ENCODE measurements around the gene CES3. TPM values are rescaled to one million over a fixed set of nuclear protein-coding genes. Genes with fewer than 3 reads are reported as not detected.

CES3 gene
- total and polyA plus RNA-seq, 12 donors: 0.22 to 1.7 (median 0.67) TPM; not detected in 1

DNA sequence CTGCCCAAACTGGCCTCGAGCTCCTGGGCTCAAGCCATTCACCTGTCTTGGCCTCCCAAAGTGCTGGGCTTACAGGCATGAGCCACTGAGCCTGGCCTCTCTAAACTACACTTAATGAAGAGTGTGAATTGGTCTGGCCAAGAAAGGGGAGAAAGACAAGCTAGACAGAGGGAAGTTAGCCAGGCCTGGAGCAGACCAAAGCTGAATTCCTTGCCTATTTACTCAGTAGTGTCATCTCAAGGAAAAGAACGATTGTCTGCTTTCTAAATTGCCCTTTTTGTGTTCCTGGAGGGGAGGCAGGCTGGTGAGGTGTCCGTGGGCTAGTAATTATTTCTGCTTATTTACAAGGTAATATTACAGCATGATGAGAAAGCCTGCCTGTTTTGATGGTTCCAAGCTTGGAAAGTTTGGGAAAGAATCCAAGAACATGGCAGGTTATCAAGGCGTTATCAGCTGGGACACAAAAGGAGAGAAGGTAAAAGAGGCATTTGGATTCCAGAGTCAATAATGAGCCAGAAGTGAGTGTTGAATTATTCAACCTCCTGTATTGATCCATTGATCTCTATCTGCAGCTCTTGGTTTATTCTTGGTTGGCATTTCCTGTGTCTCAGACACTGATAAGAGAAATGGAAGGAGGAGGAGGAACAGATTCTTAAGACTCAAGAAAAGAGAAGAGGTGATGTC lies 61.6 kb downstream of the CES3 start:
- no peaks in the 10 kb centered on the region for H3K36me3 ChIP-seq (replicated peaks in 1 of 2)
- no peak overlapping the region for H3K4me3 ChIP-seq
- peak in 2 of 7 donors; percentile 6 to 10 for DNase-seq
- H3K4me1 ChIP-seq (replicated peaks in 1 of 2): peaks cover 0 to 8% of the 10 kb centered on the region in 2 donors
- 63 to 70% (median 65%) methylated on average over 4 of the region's 4 CpGs for WGBS, 4 donors
- no peaks in the 10 kb centered on the region for H3K27me3 ChIP-seq
- intact Hi-C loops (cut with DNase I): no loop called here
- no peak overlapping the region for H3K27ac ChIP-seq
- no peaks in the 10 kb centered on the region for H3K9me3 ChIP-seq (replicated peaks in 1 of 3)
- TF ChIP-seq POLR2A (IDR thresholded peaks at IDR 0.05): no peak
- TF ChIP-seq, protein P1, sequence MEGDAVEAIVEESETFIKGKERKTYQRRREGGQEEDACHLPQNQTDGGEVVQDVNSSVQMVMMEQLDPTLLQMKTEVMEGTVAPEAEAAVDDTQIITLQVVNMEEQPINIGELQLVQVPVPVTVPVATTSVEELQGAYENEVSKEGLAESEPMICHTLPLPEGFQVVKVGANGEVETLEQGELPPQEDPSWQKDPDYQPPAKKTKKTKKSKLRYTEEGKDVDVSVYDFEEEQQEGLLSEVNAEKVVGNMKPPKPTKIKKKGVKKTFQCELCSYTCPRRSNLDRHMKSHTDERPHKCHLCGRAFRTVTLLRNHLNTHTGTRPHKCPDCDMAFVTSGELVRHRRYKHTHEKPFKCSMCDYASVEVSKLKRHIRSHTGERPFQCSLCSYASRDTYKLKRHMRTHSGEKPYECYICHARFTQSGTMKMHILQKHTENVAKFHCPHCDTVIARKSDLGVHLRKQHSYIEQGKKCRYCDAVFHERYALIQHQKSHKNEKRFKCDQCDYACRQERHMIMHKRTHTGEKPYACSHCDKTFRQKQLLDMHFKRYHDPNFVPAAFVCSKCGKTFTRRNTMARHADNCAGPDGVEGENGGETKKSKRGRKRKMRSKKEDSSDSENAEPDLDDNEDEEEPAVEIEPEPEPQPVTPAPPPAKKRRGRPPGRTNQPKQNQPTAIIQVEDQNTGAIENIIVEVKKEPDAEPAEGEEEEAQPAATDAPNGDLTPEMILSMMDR (IDR thresholded peaks at IDR 0.05): no peak

DNA sequence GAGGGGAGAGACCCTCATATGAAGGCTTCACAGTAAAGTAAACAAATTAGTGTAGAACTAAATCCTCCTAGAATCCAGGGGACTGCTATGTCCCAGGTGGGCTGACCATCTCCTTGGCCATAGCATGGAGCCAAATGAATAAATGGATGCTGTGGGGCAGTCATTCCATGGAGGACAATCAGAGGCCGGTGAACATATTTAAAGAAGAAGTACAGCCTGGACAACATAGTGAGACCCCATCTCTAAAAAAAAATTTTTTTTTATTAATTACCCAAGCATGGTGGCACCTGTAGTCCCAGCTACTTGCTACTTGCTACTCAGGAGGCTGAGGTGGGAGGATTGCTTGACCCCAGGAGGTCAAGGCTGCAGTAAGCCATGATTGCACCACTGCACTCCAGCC lies 62.6 kb downstream of the CES3 start:
- 82 to 94% (median 92%) methylated on average over 1 of the region's 1 CpG for WGBS, 4 donors
- DNase-seq: no peak
- Histone ChIP-seq H3K36me3 (replicated peaks in 1 of 2) (no peaks in the 10 kb centered on the region), H3K27ac (no peak overlapping the region), H3K4me1 (replicated peaks in 1 of 2) (peaks cover 0 to 16% of the 10 kb centered on the region in 2 donors), H3K27me3 (no peaks in the 10 kb centered on the region), H3K9me3 (replicated peaks in 1 of 3) (no peaks in the 10 kb centered on the region), H3K4me3 (no peak overlapping the region)
- TF ChIP-seq, protein P1 (IDR thresholded peaks at IDR 0.05): no peak
- TF ChIP-seq POLR2A (IDR thresholded peaks at IDR 0.05): no peak
- intact Hi-C loops (cut with DNase I): no loop called here

Small RNAs within 50 kb of the gene (small RNA-seq; reads per million reads assigned to genes)
- gene RN7SL543P: 0 to 0.12 reads per million in 2 donors

Other genes starting within 250 kb of the CES3 start
- 100 to 1,000 TPM in 4 of 9 donors, 10 to 100 TPM in 5; 61.1 to 234 (median 98.2) TPM for gene DYNC1LI2, start 209.7 kb upstream of the CES3 start, total RNA-seq
- gene DYNC1LI2, start 209.7 kb upstream of the CES3 start, polyA plus RNA-seq: 10 to 100 TPM; 39.3 to 92.6 (median 74.3) TPM
- under 1 TPM in 1 of 9 donors, not detected in 8; 0.06 TPM for gene TERB1, start 159.7 kb upstream of the CES3 start, total RNA-seq
- gene TERB1, start 159.7 kb upstream of the CES3 start, polyA plus RNA-seq: not detected
- gene NAE1, start 130.3 kb upstream of the CES3 start, total RNA-seq: 10 to 100 TPM; 30.9 to 94.7 (median 51.2) TPM
- gene NAE1, start 130.3 kb upstream of the CES3 start, polyA plus RNA-seq: 10 to 100 TPM; 43.7 to 62.8 (median 49.6) TPM
- gene CA7, start 116.9 kb upstream of the CES3 start, total RNA-seq: not detected
- not detected for gene CA7, start 116.9 kb upstream of the CES3 start, polyA plus RNA-seq
- 10 to 100 TPM in 8 of 9 donors, 1 to 10 TPM in 1; 3.6 to 27.8 (median 14.0) TPM for gene PDP2, start 80.8 kb upstream of the CES3 start, total RNA-seq
- gene PDP2, start 80.8 kb upstream of the CES3 start, polyA plus RNA-seq: 10 to 100 TPM in 1 of 3 donors, 1 to 10 TPM in 2; 1.3 to 12.1 (median 2.7) TPM
- under 1 TPM in 1 of 9 donors, not detected in 8; 0.69 TPM for gene CDH16, start 42.4 kb upstream of the CES3 start, total RNA-seq
- gene CDH16, start 42.4 kb upstream of the CES3 start, polyA plus RNA-seq: not detected
- 10 to 100 TPM in 5 of 9 donors, 1 to 10 TPM in 3, under 1 TPM in 1; 0.22 to 46.1 (median 10.5) TPM for gene RRAD, start 35.7 kb upstream of the CES3 start, total RNA-seq
- 10 to 100 TPM in 2 of 3 donors, under 1 TPM in 1; 0.66 to 52.5 (median 15.6) TPM for gene RRAD, start 35.7 kb upstream of the CES3 start, polyA plus RNA-seq
- gene CIAO2B, start 26.9 kb upstream of the CES3 start, total RNA-seq: 100 to 1,000 TPM in 3 of 9 donors, 10 to 100 TPM in 6; 80.7 to 177 (median 94.7) TPM
- gene CIAO2B, start 26.9 kb upstream of the CES3 start, polyA plus RNA-seq: 100 to 1,000 TPM; 137 to 258 (median 141) TPM
- gene CES2, start 25.8 kb upstream of the CES3 start, total RNA-seq: 100 to 1,000 TPM in 1 of 9 donors, 10 to 100 TPM in 8; 25.6 to 133 (median 87.5) TPM
- 100 to 1,000 TPM in 1 of 3 donors, 10 to 100 TPM in 2; 28.8 to 119 (median 57.8) TPM for gene CES2, start 25.8 kb upstream of the CES3 start, polyA plus RNA-seq
- 10 to 100 TPM in 7 of 9 donors, 1 to 10 TPM in 2; 4.4 to 31.0 (median 15.6) TPM for gene CES4A, start 27.3 kb downstream of the CES3 start, total RNA-seq
- gene CES4A, start 27.3 kb downstream of the CES3 start, polyA plus RNA-seq: 100 to 1,000 TPM in 1 of 3 donors, 10 to 100 TPM in 1, 1 to 10 TPM in 1; 7.0 to 127 (median 80.3) TPM
- gene CBFB, start 67.9 kb downstream of the CES3 start, total RNA-seq: 10 to 100 TPM; 19.3 to 41.2 (median 31.5) TPM
- 10 to 100 TPM; 13.0 to 20.9 (median 13.5) TPM for gene CBFB, start 67.9 kb downstream of the CES3 start, polyA plus RNA-seq
- 10 to 100 TPM; 12.6 to 27.4 (median 14.5) TPM for gene PHAF1, start 148.7 kb downstream of the CES3 start, total RNA-seq
- 10 to 100 TPM in 2 of 3 donors, 1 to 10 TPM in 1; 9.0 to 13.7 (median 10.4) TPM for gene PHAF1, start 148.7 kb downstream of the CES3 start, polyA plus RNA-seq
- gene B3GNT9, start 189.7 kb downstream of the CES3 start, total RNA-seq: 10 to 100 TPM in 8 of 9 donors, 1 to 10 TPM in 1; 2.9 to 52.1 (median 28.6) TPM
- gene B3GNT9, start 189.7 kb downstream of the CES3 start, polyA plus RNA-seq: 10 to 100 TPM in 2 of 3 donors, 1 to 10 TPM in 1; 6.4 to 15.0 (median 11.9) TPM
- gene TRADD, start 198.6 kb downstream of the CES3 start, total RNA-seq: 10 to 100 TPM; 14.4 to 62.7 (median 33.8) TPM
- gene TRADD, start 198.6 kb downstream of the CES3 start, polyA plus RNA-seq: 10 to 100 TPM in 2 of 3 donors, 1 to 10 TPM in 1; 4.1 to 30.5 (median 19.6) TPM
- gene FBXL8, start 198.7 kb downstream of the CES3 start, total RNA-seq: 10 to 100 TPM in 7 of 9 donors, 1 to 10 TPM in 2; 3.6 to 58.3 (median 37.1) TPM
- 10 to 100 TPM in 2 of 3 donors, 1 to 10 TPM in 1; 1.4 to 63.0 (median 27.3) TPM for gene FBXL8, start 198.7 kb downstream of the CES3 start, polyA plus RNA-seq
- 100 to 1,000 TPM in 2 of 9 donors, 10 to 100 TPM in 6, 1 to 10 TPM in 1; 7.2 to 163 (median 39.8) TPM for gene HSF4, start 203.5 kb downstream of the CES3 start, total RNA-seq
- gene HSF4, start 203.5 kb downstream of the CES3 start, polyA plus RNA-seq: 100 to 1,000 TPM in 2 of 3 donors, 1 to 10 TPM in 1; 5.9 to 700 (median 234) TPM
- gene NOL3, start 209.3 kb downstream of the CES3 start, total RNA-seq: 100 to 1,000 TPM in 5 of 9 donors, 10 to 100 TPM in 4; 36.4 to 162 (median 108) TPM
- 100 to 1,000 TPM in 2 of 3 donors, 10 to 100 TPM in 1; 58.3 to 168 (median 150) TPM for gene NOL3, start 209.3 kb downstream of the CES3 start, polyA plus RNA-seq
- 100 to 1,000 TPM in 1 of 9 donors, 10 to 100 TPM in 8; 16.5 to 107 (median 47.9) TPM for gene MATCAP1, start 222.7 kb downstream of the CES3 start, total RNA-seq
- 100 to 1,000 TPM in 2 of 3 donors, 10 to 100 TPM in 1; 12.6 to 237 (median 112) TPM for gene MATCAP1, start 222.7 kb downstream of the CES3 start, polyA plus RNA-seq
- gene EXOC3L1, start 228.9 kb downstream of the CES3 start, total RNA-seq: 10 to 100 TPM in 5 of 9 donors, 1 to 10 TPM in 4; 3.2 to 27.2 (median 11.1) TPM
- gene EXOC3L1, start 228.9 kb downstream of the CES3 start, polyA plus RNA-seq: 10 to 100 TPM in 2 of 3 donors, under 1 TPM in 1; 0.71 to 26.7 (median 19.9) TPM
- 100 to 1,000 TPM in 1 of 9 donors, 10 to 100 TPM in 8; 47.7 to 122 (median 60.9) TPM for gene E2F4, start 230.9 kb downstream of the CES3 start, total RNA-seq
- 10 to 100 TPM; 44.4 to 81.0 (median 77.3) TPM for gene E2F4, start 230.9 kb downstream of the CES3 start, polyA plus RNA-seq
- 1 to 10 TPM in 7 of 9 donors, under 1 TPM in 2; 0.61 to 5.4 (median 1.6) TPM for gene ELMO3, start 237.9 kb downstream of the CES3 start, total RNA-seq
- gene ELMO3, start 237.9 kb downstream of the CES3 start, polyA plus RNA-seq: 1 to 10 TPM in 2 of 3 donors, under 1 TPM in 1; 0.18 to 7.0 (median 4.6) TPM